Fibroblast of lung (primary cell): ENCODE data around the gene ZBTB11. TPM values are rescaled to one million over a fixed set of nuclear protein-coding genes. Genes with fewer than 3 reads are reported as not detected.
A peak's percentile ranks its signal among the peaks of the same experiment; 100 is the strongest.

Experiments
- DNase-seq, 2 donors: peaks; one replicate each; pipeline versions ENCODE4 v3.0.0 to v3.0.0-alpha.2; 2010; ENCODE audit warnings: low read depth in 2 of 2
- H2AFZ ChIP-seq: 2 replicates; pipeline ENCODE4 v1.5.1; 2012; ENCODE audit warnings: low read length, control low read depth, inconsistent platforms
- H3K27ac ChIP-seq: 2 replicates; pipeline ENCODE4 v1.5.1; 2011; ENCODE audit warnings: low read length, control low read depth; ENCODE audit not compliant: insufficient read depth
- H3K27me3 ChIP-seq: 2 replicates; pipeline ENCODE4 v1.5.1; 2011; ENCODE audit warnings: mild to moderate bottlenecking, low read length; ENCODE audit not compliant: control insufficient read depth, insufficient read depth
- H3K36me3 ChIP-seq: 2 replicates; pipeline ENCODE4 v1.5.1; 2011; ENCODE audit warnings: low read length; ENCODE audit not compliant: control insufficient read depth, insufficient read depth
- H3K4me1 ChIP-seq: 2 replicates; pipeline ENCODE4 v1.5.1; 2011; ENCODE audit warnings: low read length; ENCODE audit not compliant: control insufficient read depth, insufficient read depth; ENCODE audit errors: extremely low read depth
- H3K4me2 ChIP-seq: 2 replicates; pipeline ENCODE4 v1.5.1; 2011; ENCODE audit warnings: low read length, control low read depth; ENCODE audit not compliant: insufficient read depth; ENCODE audit errors: extremely low read depth
- H3K4me3 ChIP-seq, 4 experiments: fragments of 200-600 bp in 1 of 4; sonication (generic) in 1 of 4; replicated peaks in 1 of 4; 2 replicates each; pipeline ENCODE4 v1.5.1; 2011 to 2016; ENCODE audit warnings: low read length in 4 of 4, low read depth in 3 of 4, mild to moderate bottlenecking in 3 of 4, control low read depth in 2 of 4, inconsistent platforms in 1 of 4, mixed read lengths in 1 of 4; ENCODE audit not compliant: insufficient read depth in 1 of 4; ENCODE audit errors: control extremely low read depth in 1 of 4
- H3K79me2 ChIP-seq: 2 replicates; pipeline ENCODE4 v1.5.1; 2012; ENCODE audit warnings: mild to moderate bottlenecking, low read length, inconsistent platforms; ENCODE audit not compliant: control insufficient read depth, insufficient read depth
- H3K9ac ChIP-seq: 2 replicates; pipeline ENCODE4 v1.5.1; 2011; ENCODE audit warnings: mild to moderate bottlenecking, low read length, control low read depth; ENCODE audit not compliant: insufficient read depth
- H3K9me3 ChIP-seq: 2 replicates; pipeline ENCODE4 v1.5.1; 2012; ENCODE audit warnings: low read depth, low read length; ENCODE audit not compliant: control insufficient read depth, insufficient read depth
- H4K20me1 ChIP-seq: 2 replicates; pipeline ENCODE4 v1.5.1; 2011; ENCODE audit warnings: low read length; ENCODE audit not compliant: control insufficient read depth, insufficient read depth; ENCODE audit errors: extremely low read depth
- EZH2 ChIP-seq: IDR thresholded peaks from 2 replicates; pipeline ENCODE4 v1.5.1; 2012; ENCODE audit warnings: low read length, control low read depth, mild to moderate bottlenecking; ENCODE audit errors: missing control alignments
- polyA plus RNA-seq, 2 donors: library from polyadenylated mRNA; depleted of rRNA in 1 of 2; stranded (reverse) in 1 of 2; unstranded in 1 of 2; fragments of >200 nt; gene quantifications; 2 replicates each; pipeline ENCODE4 v1.2.1, GENCODE V29; 2011 to 2012; ENCODE audit warnings: missing spikeins in 1 of 2
- total RNA-seq: library from RNA; depleted of rRNA; stranded (reverse); fragments of >200 nt; gene quantifications from 2 replicates; pipeline ENCODE4 v1.2.1, GENCODE V29; 2014
- TF ChIP-seq, protein P1 (sequence below), 2 donors: IDR thresholded peaks in 1 of 2; conservative IDR thresholded peaks in 1 of 2; 1 replicate in 1 of 2; 2 replicates in 1 of 2; pipeline ENCODE4 v1.5.1; 2011 to 2012; ENCODE audit warnings: low read length in 2 of 2, control low read depth in 1 of 2, inconsistent platforms in 1 of 2, low read depth in 1 of 2, mild to moderate bottlenecking in 1 of 2

Gene ZBTB11
- total and polyA plus RNA-seq, 2 donors (not counting 1 experiment from before 2014, with no cell fraction given) = 11.4 to 26.6 TPM

- Histone ChIP-seq H3K79me2 (peaks cover 12% of the 10 kb centered on the region), H2AFZ (peak overlapping the region; percentile 28), H3K9me3 (no peaks in the 10 kb centered on the region), H3K36me3 (no peaks in the 10 kb centered on the region), H3K4me2 (no peak overlapping the region), H3K4me3 (no peak overlapping the region), H4K20me1 (no peaks in the 10 kb centered on the region), H3K27me3 (no peaks in the 10 kb centered on the region), H3K27ac (no peak overlapping the region), H3K9ac (no peak overlapping the region), H3K4me1 (no peaks in the 10 kb centered on the region)
- TF ChIP-seq EZH2 = no peak
- TF ChIP-seq, protein P1, sequence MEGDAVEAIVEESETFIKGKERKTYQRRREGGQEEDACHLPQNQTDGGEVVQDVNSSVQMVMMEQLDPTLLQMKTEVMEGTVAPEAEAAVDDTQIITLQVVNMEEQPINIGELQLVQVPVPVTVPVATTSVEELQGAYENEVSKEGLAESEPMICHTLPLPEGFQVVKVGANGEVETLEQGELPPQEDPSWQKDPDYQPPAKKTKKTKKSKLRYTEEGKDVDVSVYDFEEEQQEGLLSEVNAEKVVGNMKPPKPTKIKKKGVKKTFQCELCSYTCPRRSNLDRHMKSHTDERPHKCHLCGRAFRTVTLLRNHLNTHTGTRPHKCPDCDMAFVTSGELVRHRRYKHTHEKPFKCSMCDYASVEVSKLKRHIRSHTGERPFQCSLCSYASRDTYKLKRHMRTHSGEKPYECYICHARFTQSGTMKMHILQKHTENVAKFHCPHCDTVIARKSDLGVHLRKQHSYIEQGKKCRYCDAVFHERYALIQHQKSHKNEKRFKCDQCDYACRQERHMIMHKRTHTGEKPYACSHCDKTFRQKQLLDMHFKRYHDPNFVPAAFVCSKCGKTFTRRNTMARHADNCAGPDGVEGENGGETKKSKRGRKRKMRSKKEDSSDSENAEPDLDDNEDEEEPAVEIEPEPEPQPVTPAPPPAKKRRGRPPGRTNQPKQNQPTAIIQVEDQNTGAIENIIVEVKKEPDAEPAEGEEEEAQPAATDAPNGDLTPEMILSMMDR (conservative IDR thresholded peaks at IDR 0.05 in 1 of 2, IDR thresholded peaks at IDR 0.05 in 1 of 2; ENCODE audit: low read depth in 1 of 2, low read length in 2 of 2) = no peak
- DNase-seq = peak; percentile 24 to 29
Observed at GRCh38 chr3:101720851-101721840, 44.2 kb upstream of the ZBTB11 start.

- Histone ChIP-seq H3K9ac (no peak overlapping the region), H3K27ac (no peak overlapping the region), H3K27me3 (no peaks in the 10 kb centered on the region), H2AFZ (no peak overlapping the region), H3K9me3 (no peaks in the 10 kb centered on the region), H3K79me2 (no peaks in the 10 kb centered on the region), H3K4me3 (no peak overlapping the region), H3K36me3 (no peaks in the 10 kb centered on the region), H3K4me1 (no peaks in the 10 kb centered on the region), H4K20me1 (no peaks in the 10 kb centered on the region), H3K4me2 (no peak overlapping the region)
- DNase-seq = peak in 1 of 2 donors; percentile 38
- TF ChIP-seq EZH2 = no peak
- TF ChIP-seq, protein P1 (conservative IDR thresholded peaks at IDR 0.05 in 1 of 2, IDR thresholded peaks at IDR 0.05 in 1 of 2; ENCODE audit: low read depth in 1 of 2, low read length in 2 of 2) = no peak
Observed at GRCh38 chr3:101719604-101720185, 42.8 kb upstream of the ZBTB11 start.

GRCh38 chr3:101718455-101718854 is 41.5 kb upstream of the ZBTB11 start:
- TF ChIP-seq EZH2 = no peak
- TF ChIP-seq, protein P1 (conservative IDR thresholded peaks at IDR 0.05 in 1 of 2, IDR thresholded peaks at IDR 0.05 in 1 of 2; ENCODE audit: low read depth in 1 of 2, low read length in 2 of 2) = no peak

More at GRCh38 chr3:101718455-101718854, 41.5 kb upstream of the ZBTB11 start:
- Histone ChIP-seq H2AFZ (no peak overlapping the region), H3K4me2 (no peak overlapping the region), H3K27ac (no peak overlapping the region), H3K79me2 (no peaks in the 10 kb centered on the region), H3K9ac (no peak overlapping the region), H3K4me1 (no peaks in the 10 kb centered on the region), H4K20me1 (no peaks in the 10 kb centered on the region), H3K4me3 (no peak overlapping the region), H3K27me3 (no peaks in the 10 kb centered on the region), H3K9me3 (no peaks in the 10 kb centered on the region), H3K36me3 (no peaks in the 10 kb centered on the region)
- no peak for DNase-seq
